Measurements from ENCODE around the gene GRIN1. TPM values are rescaled to one million over a fixed set of nuclear protein-coding genes. Genes with fewer than 3 reads are reported as not detected.

The GRIN1 gene
- total RNA-seq, 1 experiment from 2014 or later = 2.9 TPM

DNA sequence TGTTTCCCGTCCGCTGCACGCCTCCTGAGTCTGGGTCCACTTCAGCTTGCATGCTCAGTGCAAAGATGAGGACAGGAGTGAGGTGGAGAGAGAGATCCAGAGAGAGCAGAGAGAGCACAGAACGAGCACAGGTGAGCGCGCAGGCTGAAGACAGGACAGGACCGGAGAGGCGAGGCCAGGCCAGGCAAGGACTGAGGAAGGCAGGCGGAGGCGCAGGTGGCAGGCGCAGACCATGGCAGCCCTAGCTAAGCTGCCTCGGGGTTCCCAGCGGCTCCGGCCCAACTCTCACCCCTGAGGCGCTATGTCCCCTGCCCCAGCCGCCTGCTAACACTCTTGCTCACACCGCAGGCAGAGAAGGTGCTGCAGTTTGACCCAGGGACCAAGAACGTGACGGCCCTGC lies 9.7 kb downstream of the GRIN1 start:
- no peaks in the 10 kb centered on the region for H3K23me2 ChIP-seq (ENCODE audit: insufficient read length, low read depth, low read length, poor library complexity, severe bottlenecking)
- H3K4me1 Mint-ChIP-seq = peaks cover 0 to 11% of the 10 kb centered on the region in 2 experiments; a peak in 2 of 4 replicates
- WGBS (ENCODE audit: extremely low coverage, insufficient read length, low lambda C conversion rate) = no CpG with 5 or more reads among the region's 19 CpGs
- no peak overlapping the region for H3K18ac ChIP-seq (ENCODE audit: insufficient read length, low read depth, low read length)
- no peak overlapping the region for H3K27ac Mint-ChIP-seq
- H2BK5ac ChIP-seq (ENCODE audit: insufficient read length, low read length) = no peak overlapping the region
- no peaks in the 10 kb centered on the region for H3K9me3 ChIP-seq (ENCODE audit: control insufficient read depth, low read depth, low read length)
- H2BK20ac ChIP-seq (ENCODE audit: low read depth, low read length, poor library complexity, severe bottlenecking) = no peak overlapping the region
- no peak overlapping the region for H2BK120ac ChIP-seq (ENCODE audit: low read depth, low read length, poor library complexity, severe bottlenecking)
- no peak overlapping the region for H4K91ac ChIP-seq (ENCODE audit: insufficient read length, low read depth, low read length)
- TF ChIP-seq, protein P1, sequence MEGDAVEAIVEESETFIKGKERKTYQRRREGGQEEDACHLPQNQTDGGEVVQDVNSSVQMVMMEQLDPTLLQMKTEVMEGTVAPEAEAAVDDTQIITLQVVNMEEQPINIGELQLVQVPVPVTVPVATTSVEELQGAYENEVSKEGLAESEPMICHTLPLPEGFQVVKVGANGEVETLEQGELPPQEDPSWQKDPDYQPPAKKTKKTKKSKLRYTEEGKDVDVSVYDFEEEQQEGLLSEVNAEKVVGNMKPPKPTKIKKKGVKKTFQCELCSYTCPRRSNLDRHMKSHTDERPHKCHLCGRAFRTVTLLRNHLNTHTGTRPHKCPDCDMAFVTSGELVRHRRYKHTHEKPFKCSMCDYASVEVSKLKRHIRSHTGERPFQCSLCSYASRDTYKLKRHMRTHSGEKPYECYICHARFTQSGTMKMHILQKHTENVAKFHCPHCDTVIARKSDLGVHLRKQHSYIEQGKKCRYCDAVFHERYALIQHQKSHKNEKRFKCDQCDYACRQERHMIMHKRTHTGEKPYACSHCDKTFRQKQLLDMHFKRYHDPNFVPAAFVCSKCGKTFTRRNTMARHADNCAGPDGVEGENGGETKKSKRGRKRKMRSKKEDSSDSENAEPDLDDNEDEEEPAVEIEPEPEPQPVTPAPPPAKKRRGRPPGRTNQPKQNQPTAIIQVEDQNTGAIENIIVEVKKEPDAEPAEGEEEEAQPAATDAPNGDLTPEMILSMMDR (conservative IDR thresholded peaks at IDR 0.05) = no peak
- no peak overlapping the region for H3K4ac ChIP-seq (ENCODE audit: low read depth, low read length)
- DNase-seq = no peak
- H2BK15ac ChIP-seq (ENCODE audit: low read depth, low read length) = no peak overlapping the region
- no peak overlapping the region for H3K23ac ChIP-seq (ENCODE audit: insufficient read length, low read depth, low read length)
- H3K27me3 ChIP-seq (ENCODE audit: insufficient read depth, low read length) = no peaks in the 10 kb centered on the region
- H2BK12ac ChIP-seq (ENCODE audit: insufficient read length, low read depth, low read length) = no peak overlapping the region
- H2AFZ ChIP-seq (ENCODE audit: low read length) = no peak overlapping the region
- no peak overlapping the region for H3K27ac ChIP-seq (ENCODE audit: insufficient read length, low read depth, low read length)
- no peak overlapping the region for H3K4me3 Mint-ChIP-seq
- H3K36me3 Mint-ChIP-seq (ENCODE audit: insufficient read depth in 1 of 3, low read depth in 3 of 3) = no peaks in the 10 kb centered on the region
- no peak overlapping the region for H2AK5ac ChIP-seq (ENCODE audit: insufficient read length, low read length)
- no peak overlapping the region for H4K8ac ChIP-seq (replicated peaks; ENCODE audit: insufficient read length, low read depth, low read length)
- no peak overlapping the region for H3K56ac ChIP-seq (ENCODE audit: insufficient read length, low read depth, low read length)
- no peak overlapping the region for H4K5ac ChIP-seq (ENCODE audit: insufficient read length, low read depth, low read length)
- H3K79me1 ChIP-seq (ENCODE audit: insufficient read depth, low read depth, low read length, poor library complexity, severe bottlenecking) = no peaks in the 10 kb centered on the region
- no peak overlapping the region for H3K4me2 ChIP-seq (ENCODE audit: insufficient read depth, insufficient read length, low read length)
- H3K4me1 ChIP-seq (ENCODE audit: insufficient read depth, low read length) = no peaks in the 10 kb centered on the region; the same call in 1 of the 2 replicates
- no peaks in the 10 kb centered on the region for H4K20me1 ChIP-seq (ENCODE audit: control insufficient read depth, insufficient read depth, insufficient read length)
- H3K9me3 Mint-ChIP-seq = no peaks in the 10 kb centered on the region; a peak in 2 of 5 replicates
- no peak overlapping the region for H3T11ph ChIP-seq (ENCODE audit: low read length)
- H3K14ac ChIP-seq (ENCODE audit: insufficient read depth, low read length) = no peak overlapping the region; the same call in 1 of the 2 replicates
- no peaks in the 10 kb centered on the region for H3K79me2 ChIP-seq (ENCODE audit: insufficient read depth, low read length)
- peaks cover 35% of the 10 kb centered on the region for H3K27me3 Mint-ChIP-seq (ENCODE audit: low read depth)
- H3K9ac ChIP-seq (ENCODE audit: extremely low read depth, insufficient read length, low read length) = no peak overlapping the region

Measured in H9 (cell line).